Suprapubic skin (tissue), 3 donors: Measurements from ENCODE around the gene GNA14.

ENCODE experiments used
- CTCF ChIP-seq, 2 donors: fragments of 200-600 bp in 1 of 2; fragments of 450-650 bp in 1 of 2; sonication (generic) in 1 of 2; IDR thresholded peaks; one replicate each; pipeline ENCODE4 v1.5.1; 2016 to 2019; ENCODE audit warnings: antibody characterized with exemption in 2 of 2, mild to moderate bottlenecking in 1 of 2, moderate library complexity in 1 of 2
- POLR2AphosphoS5 ChIP-seq, 3 donors: sonication (generic); formaldehyde crosslinking; IDR thresholded peaks; one replicate each; pipeline ENCODE4 v1.6.1; 2017; ENCODE audit warnings: antibody characterized with exemption in 3 of 3

GRCh38 chr9:77392328-77392727 lies 255.8 kb downstream of the GNA14 start:
- TF ChIP-seq POLR2AphosphoS5 (IDR thresholded peaks at IDR 0.05) = no peak
- TF ChIP-seq CTCF (IDR thresholded peaks at IDR 0.05) = no peak
